VCaP (cell line): ENCODE results near the gene MRPS17.

Experiments
- H3K27ac ChIP-seq: fragments of 450-650 bp; 2 replicates; pipeline ENCODE4 v1.5.1; 2017
- TF ChIP-seq, protein P1 (sequence below): fragments of 450-650 bp; conservative IDR thresholded peaks from 2 replicates; pipeline ENCODE4 v1.5.1; 2017; ENCODE audit warnings: mild to moderate bottlenecking, moderate library complexity

The MRPS17 gene

DNA sequence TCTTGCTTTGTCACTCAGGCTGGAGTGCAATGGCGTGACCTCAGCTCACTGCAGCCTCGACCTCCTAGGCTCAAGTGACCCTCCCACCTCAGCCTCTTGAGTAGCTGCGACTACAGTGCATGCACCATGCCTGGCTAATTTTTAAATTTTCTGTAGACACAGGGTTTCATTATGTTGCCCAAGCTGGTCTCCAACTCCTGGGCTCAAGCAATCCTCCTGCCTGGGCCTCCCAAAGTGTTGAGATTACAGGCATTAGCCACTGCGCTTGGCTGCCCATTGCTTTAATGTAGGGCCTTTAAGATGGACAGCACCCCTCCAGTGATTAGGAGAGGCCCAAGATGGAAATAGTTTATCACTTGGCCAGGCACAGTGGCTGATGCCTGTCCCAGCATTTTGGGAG, 52.1 kb downstream of the MRPS17 start:
- H3K27ac ChIP-seq = no peak overlapping the region
- TF ChIP-seq, protein P1, sequence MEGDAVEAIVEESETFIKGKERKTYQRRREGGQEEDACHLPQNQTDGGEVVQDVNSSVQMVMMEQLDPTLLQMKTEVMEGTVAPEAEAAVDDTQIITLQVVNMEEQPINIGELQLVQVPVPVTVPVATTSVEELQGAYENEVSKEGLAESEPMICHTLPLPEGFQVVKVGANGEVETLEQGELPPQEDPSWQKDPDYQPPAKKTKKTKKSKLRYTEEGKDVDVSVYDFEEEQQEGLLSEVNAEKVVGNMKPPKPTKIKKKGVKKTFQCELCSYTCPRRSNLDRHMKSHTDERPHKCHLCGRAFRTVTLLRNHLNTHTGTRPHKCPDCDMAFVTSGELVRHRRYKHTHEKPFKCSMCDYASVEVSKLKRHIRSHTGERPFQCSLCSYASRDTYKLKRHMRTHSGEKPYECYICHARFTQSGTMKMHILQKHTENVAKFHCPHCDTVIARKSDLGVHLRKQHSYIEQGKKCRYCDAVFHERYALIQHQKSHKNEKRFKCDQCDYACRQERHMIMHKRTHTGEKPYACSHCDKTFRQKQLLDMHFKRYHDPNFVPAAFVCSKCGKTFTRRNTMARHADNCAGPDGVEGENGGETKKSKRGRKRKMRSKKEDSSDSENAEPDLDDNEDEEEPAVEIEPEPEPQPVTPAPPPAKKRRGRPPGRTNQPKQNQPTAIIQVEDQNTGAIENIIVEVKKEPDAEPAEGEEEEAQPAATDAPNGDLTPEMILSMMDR = no peak
